H1 (cell line): ENCODE measurements around the gene RNF149. TPM values are rescaled to one million over a fixed set of nuclear protein-coding genes. Genes with fewer than 3 reads are reported as not detected.

Source experiments
- EP300 ChIP-seq, 2 experiments: IDR thresholded peaks; 1 replicate in 1 of 2; 2 replicates in 1 of 2; pipeline ENCODE4 v1.6.1; 2011 to 2012; ENCODE audit warnings: low read depth in 2 of 2, low read length in 2 of 2, mild to moderate bottlenecking in 2 of 2, borderline replicate concordance in 1 of 2, inconsistent platforms in 1 of 2, moderate library complexity in 1 of 2
- PHF8 ChIP-seq: fragments of 200-600 bp; sonication (generic); conservative IDR thresholded peaks from 2 replicates; pipeline ENCODE4 v1.7.1; 2012; ENCODE audit warnings: low read depth, mild to moderate bottlenecking, inconsistent platforms, low read length, moderate library complexity
- TEAD4 ChIP-seq: IDR thresholded peaks from 2 replicates; pipeline ENCODE4 v1.6.1; 2012; ENCODE audit warnings: low read depth, low read length, inconsistent platforms, mixed read lengths
- polyA plus RNA-seq, 7 experiments: library from polyadenylated mRNA; depleted of rRNA in 3 of 7; stranded (reverse) in 5 of 7; unstranded in 2 of 7; fragments of >200 nt in 5 of 7; fragments of 200-250 nt in 2 of 7; gene quantifications; 1 replicate in 5 of 7; 2 replicates in 1 of 7; 4 replicates in 1 of 7; pipeline versions ENCODE4 v1.2.1 to v1.2.3, GENCODE V29; 2011 to 2013; ENCODE audit warnings: missing spikeins in 2 of 7, mixed read lengths in 2 of 7
- total RNA-seq: library from RNA; stranded (reverse); fragmentation: NEBNext Ultra II Directional; extraction: Animal tissue kit (Norgen Biotek cat#: 25700); gene quantifications from 2 replicates; pipeline ENCODE4 v1.2.1, GENCODE V29; 2021
- TF ChIP-seq, protein P1 (sequence below): fragments of 300-600 bp; sonication (generic); IDR thresholded peaks from 2 replicates; pipeline ENCODE4 v1.7.1; 2012; ENCODE audit warnings: low read length, moderate library complexity, mild to moderate bottlenecking, inconsistent platforms; ENCODE audit not compliant: insufficient replicate concordance

RNF149 gene
- total and polyA plus RNA-seq, 2 of the 8 experiments (the other 6 are each of a cell fraction or from before 2014, with no cell fraction given) = 16.6 to 28.2 TPM

DNA sequence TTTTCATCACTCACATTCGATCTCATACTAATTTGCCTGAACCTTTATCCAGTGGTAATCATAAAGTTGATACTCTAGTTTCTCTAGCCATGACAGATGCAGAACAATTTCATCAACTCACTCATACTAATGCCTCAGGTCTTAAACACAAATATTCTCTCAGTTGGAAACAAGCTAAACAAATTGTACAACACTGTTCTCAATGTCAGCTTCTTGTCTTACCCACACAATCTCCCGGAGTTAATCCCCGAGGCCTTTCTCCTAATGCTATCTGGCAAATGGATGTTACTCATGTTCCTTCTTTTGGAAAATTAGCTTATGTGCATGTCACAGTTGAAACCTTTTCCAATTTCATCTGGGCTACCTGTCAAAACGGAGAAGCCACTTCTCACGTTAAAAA lies 67.3 kb downstream of the RNF149 start (continued):
- TF ChIP-seq EP300 (IDR thresholded peaks at IDR 0.05; ENCODE audit: borderline replicate concordance in 1 of 2, low read depth in 2 of 2, low read length in 2 of 2) (no peak), TEAD4 (no peak), PHF8 (no peak)
- TF ChIP-seq, protein P1, sequence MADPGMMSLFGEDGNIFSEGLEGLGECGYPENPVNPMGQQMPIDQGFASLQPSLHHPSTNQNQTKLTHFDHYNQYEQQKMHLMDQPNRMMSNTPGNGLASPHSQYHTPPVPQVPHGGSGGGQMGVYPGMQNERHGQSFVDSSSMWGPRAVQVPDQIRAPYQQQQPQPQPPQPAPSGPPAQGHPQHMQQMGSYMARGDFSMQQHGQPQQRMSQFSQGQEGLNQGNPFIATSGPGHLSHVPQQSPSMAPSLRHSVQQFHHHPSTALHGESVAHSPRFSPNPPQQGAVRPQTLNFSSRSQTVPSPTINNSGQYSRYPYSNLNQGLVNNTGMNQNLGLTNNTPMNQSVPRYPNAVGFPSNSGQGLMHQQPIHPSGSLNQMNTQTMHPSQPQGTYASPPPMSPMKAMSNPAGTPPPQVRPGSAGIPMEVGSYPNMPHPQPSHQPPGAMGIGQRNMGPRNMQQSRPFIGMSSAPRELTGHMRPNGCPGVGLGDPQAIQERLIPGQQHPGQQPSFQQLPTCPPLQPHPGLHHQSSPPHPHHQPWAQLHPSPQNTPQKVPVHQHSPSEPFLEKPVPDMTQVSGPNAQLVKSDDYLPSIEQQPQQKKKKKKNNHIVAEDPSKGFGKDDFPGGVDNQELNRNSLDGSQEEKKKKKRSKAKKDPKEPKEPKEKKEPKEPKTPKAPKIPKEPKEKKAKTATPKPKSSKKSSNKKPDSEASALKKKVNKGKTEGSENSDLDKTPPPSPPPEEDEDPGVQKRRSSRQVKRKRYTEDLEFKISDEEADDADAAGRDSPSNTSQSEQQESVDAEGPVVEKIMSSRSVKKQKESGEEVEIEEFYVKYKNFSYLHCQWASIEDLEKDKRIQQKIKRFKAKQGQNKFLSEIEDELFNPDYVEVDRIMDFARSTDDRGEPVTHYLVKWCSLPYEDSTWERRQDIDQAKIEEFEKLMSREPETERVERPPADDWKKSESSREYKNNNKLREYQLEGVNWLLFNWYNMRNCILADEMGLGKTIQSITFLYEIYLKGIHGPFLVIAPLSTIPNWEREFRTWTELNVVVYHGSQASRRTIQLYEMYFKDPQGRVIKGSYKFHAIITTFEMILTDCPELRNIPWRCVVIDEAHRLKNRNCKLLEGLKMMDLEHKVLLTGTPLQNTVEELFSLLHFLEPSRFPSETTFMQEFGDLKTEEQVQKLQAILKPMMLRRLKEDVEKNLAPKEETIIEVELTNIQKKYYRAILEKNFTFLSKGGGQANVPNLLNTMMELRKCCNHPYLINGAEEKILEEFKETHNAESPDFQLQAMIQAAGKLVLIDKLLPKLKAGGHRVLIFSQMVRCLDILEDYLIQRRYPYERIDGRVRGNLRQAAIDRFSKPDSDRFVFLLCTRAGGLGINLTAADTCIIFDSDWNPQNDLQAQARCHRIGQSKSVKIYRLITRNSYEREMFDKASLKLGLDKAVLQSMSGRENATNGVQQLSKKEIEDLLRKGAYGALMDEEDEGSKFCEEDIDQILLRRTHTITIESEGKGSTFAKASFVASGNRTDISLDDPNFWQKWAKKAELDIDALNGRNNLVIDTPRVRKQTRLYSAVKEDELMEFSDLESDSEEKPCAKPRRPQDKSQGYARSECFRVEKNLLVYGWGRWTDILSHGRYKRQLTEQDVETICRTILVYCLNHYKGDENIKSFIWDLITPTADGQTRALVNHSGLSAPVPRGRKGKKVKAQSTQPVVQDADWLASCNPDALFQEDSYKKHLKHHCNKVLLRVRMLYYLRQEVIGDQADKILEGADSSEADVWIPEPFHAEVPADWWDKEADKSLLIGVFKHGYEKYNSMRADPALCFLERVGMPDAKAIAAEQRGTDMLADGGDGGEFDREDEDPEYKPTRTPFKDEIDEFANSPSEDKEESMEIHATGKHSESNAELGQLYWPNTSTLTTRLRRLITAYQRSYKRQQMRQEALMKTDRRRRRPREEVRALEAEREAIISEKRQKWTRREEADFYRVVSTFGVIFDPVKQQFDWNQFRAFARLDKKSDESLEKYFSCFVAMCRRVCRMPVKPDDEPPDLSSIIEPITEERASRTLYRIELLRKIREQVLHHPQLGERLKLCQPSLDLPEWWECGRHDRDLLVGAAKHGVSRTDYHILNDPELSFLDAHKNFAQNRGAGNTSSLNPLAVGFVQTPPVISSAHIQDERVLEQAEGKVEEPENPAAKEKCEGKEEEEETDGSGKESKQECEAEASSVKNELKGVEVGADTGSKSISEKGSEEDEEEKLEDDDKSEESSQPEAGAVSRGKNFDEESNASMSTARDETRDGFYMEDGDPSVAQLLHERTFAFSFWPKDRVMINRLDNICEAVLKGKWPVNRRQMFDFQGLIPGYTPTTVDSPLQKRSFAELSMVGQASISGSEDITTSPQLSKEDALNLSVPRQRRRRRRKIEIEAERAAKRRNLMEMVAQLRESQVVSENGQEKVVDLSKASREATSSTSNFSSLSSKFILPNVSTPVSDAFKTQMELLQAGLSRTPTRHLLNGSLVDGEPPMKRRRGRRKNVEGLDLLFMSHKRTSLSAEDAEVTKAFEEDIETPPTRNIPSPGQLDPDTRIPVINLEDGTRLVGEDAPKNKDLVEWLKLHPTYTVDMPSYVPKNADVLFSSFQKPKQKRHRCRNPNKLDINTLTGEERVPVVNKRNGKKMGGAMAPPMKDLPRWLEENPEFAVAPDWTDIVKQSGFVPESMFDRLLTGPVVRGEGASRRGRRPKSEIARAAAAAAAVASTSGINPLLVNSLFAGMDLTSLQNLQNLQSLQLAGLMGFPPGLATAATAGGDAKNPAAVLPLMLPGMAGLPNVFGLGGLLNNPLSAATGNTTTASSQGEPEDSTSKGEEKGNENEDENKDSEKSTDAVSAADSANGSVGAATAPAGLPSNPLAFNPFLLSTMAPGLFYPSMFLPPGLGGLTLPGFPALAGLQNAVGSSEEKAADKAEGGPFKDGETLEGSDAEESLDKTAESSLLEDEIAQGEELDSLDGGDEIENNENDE = no peak
